Smooth muscle cell (in vitro differentiated cells): ENCODE measurements around the gene MACROH2A2. TPM values are rescaled to one million over a fixed set of nuclear protein-coding genes. Genes with fewer than 3 reads are reported as not detected.

Experiments
- DNase-seq: peaks from one replicate; lab custom pipeline; 2025; ENCODE audit not compliant: unreplicated experiment; lab: John Stamatoyannopoulos, UW
- H2AFZ ChIP-seq: fragments of 200-600 bp; sonication (generic); 2 replicates; pipeline ENCODE4 v1.6.0; 2016; ENCODE audit warnings: antibody characterized with exemption, low read depth, mild to moderate bottlenecking
- H3F3A ChIP-seq: fragments of 200-600 bp; sonication (generic); 2 replicates; pipeline ENCODE4 v1.6.0; 2017; ENCODE audit warnings: antibody characterized with exemption, low read depth
- H3K27ac ChIP-seq: fragments of 200-600 bp; sonication (generic); 2 replicates; pipeline ENCODE4 v1.5.1; 2016; ENCODE audit warnings: low read depth, mild to moderate bottlenecking
- H3K27me3 ChIP-seq: fragments of 200-600 bp; sonication (generic); 2 replicates; pipeline ENCODE4 v1.6.1; 2016; ENCODE audit warnings: low read depth, mild to moderate bottlenecking
- H3K36me3 ChIP-seq: fragments of 200-600 bp; sonication (generic); 2 replicates; pipeline ENCODE4 v1.5.1; 2016; ENCODE audit warnings: low read depth
- H3K4me1 ChIP-seq: fragments of 200-600 bp; sonication (generic); 2 replicates; pipeline ENCODE4 v1.5.1; 2016; ENCODE audit warnings: low read depth
- H3K4me2 ChIP-seq: fragments of 200-600 bp; sonication (generic); 2 replicates; pipeline ENCODE4 v1.6.0; 2016; ENCODE audit warnings: mild to moderate bottlenecking
- H3K4me3 ChIP-seq: fragments of 200-600 bp; sonication (generic); 2 replicates; pipeline ENCODE4 v1.5.1; 2016; ENCODE audit warnings: mild to moderate bottlenecking
- H3K79me2 ChIP-seq: fragments of 200-600 bp; sonication (generic); 2 replicates; pipeline ENCODE4 v1.6.0; 2016; ENCODE audit warnings: low read depth, mild to moderate bottlenecking
- H3K9ac ChIP-seq: fragments of 200-600 bp; sonication (generic); 2 replicates; pipeline ENCODE4 v1.6.0; 2016; ENCODE audit warnings: low read depth
- H3K9me3 ChIP-seq: fragments of 200-600 bp; sonication (generic); replicated peaks from 2 replicates; pipeline ENCODE4 v1.5.1; 2016; ENCODE audit warnings: low read depth
- H4K20me1 ChIP-seq: fragments of 200-600 bp; sonication (generic); 2 replicates; pipeline ENCODE4 v1.6.0; 2016; ENCODE audit warnings: low read depth
- CTCF ChIP-seq: fragments of 200-600 bp; sonication (generic); IDR thresholded peaks from 2 replicates; pipeline ENCODE4 v1.5.1; 2017; ENCODE audit warnings: borderline replicate concordance, mild to moderate bottlenecking, antibody characterized with exemption; ENCODE audit not compliant: insufficient read depth, poor library complexity, severe bottlenecking
- WGBS: methylation state at CpG from one replicate; pipeline ENCODE4 v1.1.7; 2016; ENCODE audit warnings: low lambda C conversion rate; 5-methylcytosine and 5-hydroxymethylcytosine counted together
- polyA plus RNA-seq: library from polyadenylated mRNA; unstranded; fragments of >200 nt; fragmentation: Nextera tagmentation; extraction: Ambion mirVana; gene quantifications from 2 replicates; pipeline ENCODE4 v1.2.1, GENCODE V29; 2016
- total RNA-seq: library from RNA; depleted of rRNA; stranded (reverse); fragments of >200 nt; gene quantifications from 2 replicates; pipeline ENCODE4 v1.2.3, GENCODE V29; 2014

MACROH2A2 gene
- total and polyA plus RNA-seq, 2 experiments from 2014 or later, result 13.4 to 14.0 TPM

GRCh38 chr10:70145166-70145665, 92.6 kb downstream of the MACROH2A2 start:
- Histone ChIP-seq H3K27ac (peak overlapping the region; percentile 85), H2AFZ (no peak overlapping the region), H3K27me3 (no peaks in the 10 kb centered on the region), H3K79me2 (peaks cover 10% of the 10 kb centered on the region), H3K4me1 (peaks cover 16% of the 10 kb centered on the region), H3K36me3 (no peaks in the 10 kb centered on the region), H3F3A (peaks cover 29% of the 10 kb centered on the region), H3K4me3 (peak overlapping the region; percentile 72), H3K4me2 (peak overlapping the region; percentile 99), H4K20me1 (peaks cover 87% of the 10 kb centered on the region), H3K9ac (peak overlapping the region; percentile 58), H3K9me3 (no peaks in the 10 kb centered on the region)
- 30% methylated on average over 27 of the region's 28 CpGs for WGBS
- DNase-seq, result no peak
- no peak for TF ChIP-seq CTCF

- Histone ChIP-seq H3K36me3 (no peaks in the 10 kb centered on the region), H3K79me2 (peaks cover 12% of the 10 kb centered on the region), H3K4me1 (peaks cover 16% of the 10 kb centered on the region), H3K4me3 (peak overlapping the region; percentile 72), H3K9ac (peak overlapping the region; percentile 58), H3K9me3 (no peaks in the 10 kb centered on the region), H3K4me2 (peak overlapping the region; percentile 99), H3F3A (peaks cover 35% of the 10 kb centered on the region), H2AFZ (no peak overlapping the region), H4K20me1 (peaks cover 89% of the 10 kb centered on the region), H3K27me3 (no peaks in the 10 kb centered on the region), H3K27ac (peak overlapping the region; percentile 85)
- peak; percentile 31 for TF ChIP-seq CTCF
- DNase-seq, result peak; percentile 44
- under 1% methylated on average over 76 of the region's 98 CpGs for WGBS
Measured at GRCh38 chr10:70145666-70146488, 93.2 kb downstream of the MACROH2A2 start.

GRCh38 chr10:70146489-70147258, 94.0 kb downstream of the MACROH2A2 start, which contains the start of gene TYSND1:
TSS of gene TYSND1 (minus strand) at chr10:70146700. CDS start at chr10:70146586, 114 bp downstream.
- H3K9me3 ChIP-seq, result no peaks in the 10 kb centered on the region
- H4K20me1 ChIP-seq, result peaks cover 89% of the 10 kb centered on the region
- WGBS, result 2% methylated on average over 38 of the region's 39 CpGs
- peaks cover 18% of the 10 kb centered on the region for H3K79me2 ChIP-seq
- peak within 1 kb of the TSS; percentile 72 for H3K4me3 ChIP-seq
- H3F3A ChIP-seq, result peaks cover 41% of the 10 kb centered on the region
- no peaks in the 10 kb centered on the region for H3K27me3 ChIP-seq
- no peak within 1 kb of the TSS for H2AFZ ChIP-seq
- peak within 1 kb of the TSS; percentile 58 for H3K9ac ChIP-seq
- peak within 1 kb of the TSS; percentile 85 for H3K27ac ChIP-seq
- H3K36me3 ChIP-seq, result peaks cover 7% of the 10 kb centered on the region
- peak; percentile 52 for TF ChIP-seq CTCF
- peak within 1 kb of the TSS; percentile 99 for H3K4me2 ChIP-seq
- H3K4me1 ChIP-seq, result peaks cover 16% of the 10 kb centered on the region
- DNase-seq, result peak; percentile 71
